WI38 (cell line): ENCODE results near the gene CCNY.

Source experiments
- H3K4me3 ChIP-seq: 2 replicates; pipeline ENCODE4 v1.5.1; 2011; ENCODE audit warnings: low read depth, mild to moderate bottlenecking, control low read depth, low read length
- TF ChIP-seq, protein P1 (sequence below): IDR thresholded peaks from 2 replicates; pipeline ENCODE4 v1.5.1; 2012; ENCODE audit warnings: low read depth, mild to moderate bottlenecking, control low read depth, low read length

The CCNY gene

DNA sequence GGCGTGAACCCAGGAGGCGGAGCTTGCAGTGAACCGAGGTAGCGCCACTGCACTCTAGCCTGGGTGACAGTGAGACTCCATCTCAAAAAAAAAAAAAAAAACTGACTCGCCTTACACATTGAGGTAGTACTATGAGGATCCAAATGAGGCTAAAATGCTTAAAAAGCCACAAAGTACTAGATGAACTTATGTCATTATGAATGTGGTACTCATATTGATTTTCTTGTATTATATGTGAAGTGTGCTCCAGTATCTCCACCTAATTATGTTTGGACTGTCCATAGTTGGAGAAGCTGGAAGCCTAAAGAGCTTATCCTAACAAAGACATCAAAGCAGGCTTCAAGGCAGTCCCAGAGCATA is 9.1 kb downstream of the CCNY start:
- TF ChIP-seq, protein P1, sequence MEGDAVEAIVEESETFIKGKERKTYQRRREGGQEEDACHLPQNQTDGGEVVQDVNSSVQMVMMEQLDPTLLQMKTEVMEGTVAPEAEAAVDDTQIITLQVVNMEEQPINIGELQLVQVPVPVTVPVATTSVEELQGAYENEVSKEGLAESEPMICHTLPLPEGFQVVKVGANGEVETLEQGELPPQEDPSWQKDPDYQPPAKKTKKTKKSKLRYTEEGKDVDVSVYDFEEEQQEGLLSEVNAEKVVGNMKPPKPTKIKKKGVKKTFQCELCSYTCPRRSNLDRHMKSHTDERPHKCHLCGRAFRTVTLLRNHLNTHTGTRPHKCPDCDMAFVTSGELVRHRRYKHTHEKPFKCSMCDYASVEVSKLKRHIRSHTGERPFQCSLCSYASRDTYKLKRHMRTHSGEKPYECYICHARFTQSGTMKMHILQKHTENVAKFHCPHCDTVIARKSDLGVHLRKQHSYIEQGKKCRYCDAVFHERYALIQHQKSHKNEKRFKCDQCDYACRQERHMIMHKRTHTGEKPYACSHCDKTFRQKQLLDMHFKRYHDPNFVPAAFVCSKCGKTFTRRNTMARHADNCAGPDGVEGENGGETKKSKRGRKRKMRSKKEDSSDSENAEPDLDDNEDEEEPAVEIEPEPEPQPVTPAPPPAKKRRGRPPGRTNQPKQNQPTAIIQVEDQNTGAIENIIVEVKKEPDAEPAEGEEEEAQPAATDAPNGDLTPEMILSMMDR: no peak
- no peak overlapping the region for H3K4me3 ChIP-seq

DNA sequence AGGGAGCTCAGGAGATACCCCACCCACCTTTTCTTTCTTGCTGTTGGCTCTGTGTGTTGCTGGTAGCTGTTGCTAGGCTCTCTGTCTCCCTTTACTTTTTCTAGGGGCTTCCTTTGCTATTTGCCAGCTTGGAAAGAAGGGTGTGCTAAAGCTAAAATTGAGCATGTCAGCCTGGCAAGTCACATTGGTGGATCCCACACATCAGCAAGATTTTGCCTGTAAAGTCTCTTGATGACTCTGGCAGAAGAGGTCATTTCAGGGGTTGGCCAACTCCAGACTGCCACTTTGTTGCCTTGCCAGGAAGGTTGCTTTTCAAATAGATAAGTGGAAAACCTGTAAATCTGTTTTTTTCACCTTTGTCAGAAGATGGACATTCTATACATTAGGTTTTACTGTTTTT is 9.9 kb downstream of the CCNY start:
- no peak overlapping the region for H3K4me3 ChIP-seq
- TF ChIP-seq, protein P1: no peak

DNA sequence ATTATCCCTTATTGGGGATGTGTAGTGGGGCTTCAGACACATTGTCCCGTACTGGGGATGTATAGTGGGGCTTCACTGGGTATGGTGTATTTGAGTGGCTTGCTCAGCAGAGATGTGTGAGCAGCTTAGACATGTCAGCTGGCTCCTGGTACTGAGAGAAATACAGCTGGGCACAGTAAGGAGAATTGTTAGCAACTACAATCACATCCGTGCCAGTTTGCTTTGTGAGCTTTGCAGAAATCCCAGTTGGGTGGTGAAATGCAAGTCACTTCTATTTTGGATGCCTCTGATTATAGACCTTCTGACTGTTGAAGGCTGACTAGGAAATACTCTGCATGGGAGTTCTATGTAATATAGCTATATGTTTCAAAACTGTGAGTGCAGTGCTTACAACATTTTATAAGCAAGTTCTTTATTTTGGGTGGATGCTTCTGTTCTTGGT is 10.8 kb downstream of the CCNY start:
- TF ChIP-seq, protein P1: no peak
- H3K4me3 ChIP-seq: no peak overlapping the region

DNA sequence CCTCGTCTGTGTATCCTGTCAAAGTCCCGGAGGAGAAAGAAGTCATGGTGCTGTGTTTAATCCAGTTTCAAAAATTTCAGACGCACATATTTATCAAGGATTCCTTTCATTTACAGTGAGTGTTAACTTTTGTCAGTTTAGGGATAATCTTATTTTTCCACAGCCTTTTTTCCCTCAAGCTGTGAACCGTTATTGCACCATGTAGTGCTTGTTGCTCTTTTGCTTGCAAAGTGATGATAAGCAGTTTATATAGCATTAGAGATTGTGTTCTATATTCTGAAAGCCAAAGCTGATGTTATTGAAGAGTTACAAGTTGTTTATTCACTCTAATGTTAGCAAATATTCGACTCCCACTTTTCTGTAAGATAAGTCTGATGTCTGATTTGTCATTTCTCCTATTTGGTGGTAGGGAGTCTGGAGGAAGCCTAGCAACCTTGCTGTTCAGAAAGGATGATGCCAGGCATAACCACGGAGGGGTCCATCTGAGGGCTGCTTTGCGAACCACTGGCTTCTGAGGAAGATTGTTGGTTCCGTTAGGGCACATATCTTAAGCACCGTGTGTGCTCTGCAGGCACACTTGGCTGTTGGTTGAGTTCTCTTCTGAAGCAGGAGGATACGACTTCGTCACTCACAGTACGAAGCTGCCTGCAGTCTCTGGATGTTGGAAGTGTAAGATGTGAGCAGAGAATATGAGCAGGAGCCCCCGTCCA is 11.7 kb downstream of the CCNY start:
- no peak overlapping the region for H3K4me3 ChIP-seq
- TF ChIP-seq, protein P1: no peak

DNA sequence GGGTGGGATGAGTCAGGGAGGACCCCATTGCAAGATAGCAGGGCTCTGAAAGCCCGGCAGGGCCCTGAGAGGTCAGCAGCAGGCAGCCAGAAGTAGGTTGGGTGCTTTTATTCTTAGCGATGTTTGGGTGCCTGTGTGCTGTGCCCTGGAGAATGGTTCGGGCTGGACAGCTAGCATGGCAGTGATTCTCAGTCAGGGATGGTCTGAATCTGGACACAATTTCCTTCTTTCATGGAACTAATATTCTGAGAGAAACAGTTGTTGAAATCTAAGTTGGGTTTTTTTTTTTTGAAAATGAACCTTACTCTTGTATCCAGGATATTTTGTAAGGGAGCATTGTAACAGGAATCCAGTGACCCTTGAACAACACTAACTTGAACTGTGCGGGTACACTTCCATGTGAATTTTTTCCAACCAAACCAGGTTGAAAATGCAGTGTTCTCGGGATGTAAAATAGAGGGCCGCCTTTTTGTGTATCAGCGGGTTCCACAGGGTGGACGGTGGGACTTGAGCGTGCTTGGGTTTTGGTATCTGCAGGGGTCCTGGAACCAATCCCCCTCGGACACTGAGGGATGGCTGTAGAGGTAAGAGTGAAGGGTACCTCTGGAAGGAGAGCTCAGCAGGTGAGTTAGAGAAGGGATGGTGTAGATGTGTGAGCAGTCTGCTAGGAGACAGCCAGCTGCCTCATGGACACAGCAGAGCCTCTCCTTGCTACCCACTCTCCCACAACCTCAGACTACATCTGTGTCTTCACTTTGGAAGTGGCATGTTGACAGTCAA is 12.5 kb downstream of the CCNY start:
- TF ChIP-seq, protein P1: no peak
- H3K4me3 ChIP-seq: no peak overlapping the region

DNA sequence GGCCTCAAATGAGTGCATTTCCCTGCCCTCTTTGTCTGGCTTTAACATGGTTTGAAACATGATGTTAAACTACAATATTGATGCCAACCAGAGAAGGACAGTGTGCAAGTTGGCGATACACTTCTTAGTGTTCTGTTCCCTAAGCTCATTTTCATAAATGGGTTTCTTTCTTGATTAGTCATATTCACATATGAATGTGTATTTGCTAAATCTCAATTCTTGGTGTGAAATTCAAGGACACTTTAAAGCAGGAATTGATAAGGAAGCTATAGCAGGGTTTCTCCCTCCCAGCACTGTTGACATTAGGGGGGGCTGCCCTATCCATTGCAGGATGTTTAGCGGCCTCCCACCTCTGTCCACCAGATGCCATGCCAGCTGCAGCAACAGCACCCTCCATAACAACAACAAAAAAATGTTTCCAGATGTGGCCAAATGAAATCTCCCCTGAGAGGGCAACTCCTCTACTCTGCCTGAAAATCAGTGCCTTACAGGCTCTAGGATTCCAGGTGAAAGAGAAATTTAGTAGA is 13.1 kb downstream of the CCNY start:
- no peak overlapping the region for H3K4me3 ChIP-seq
- TF ChIP-seq, protein P1: no peak

DNA sequence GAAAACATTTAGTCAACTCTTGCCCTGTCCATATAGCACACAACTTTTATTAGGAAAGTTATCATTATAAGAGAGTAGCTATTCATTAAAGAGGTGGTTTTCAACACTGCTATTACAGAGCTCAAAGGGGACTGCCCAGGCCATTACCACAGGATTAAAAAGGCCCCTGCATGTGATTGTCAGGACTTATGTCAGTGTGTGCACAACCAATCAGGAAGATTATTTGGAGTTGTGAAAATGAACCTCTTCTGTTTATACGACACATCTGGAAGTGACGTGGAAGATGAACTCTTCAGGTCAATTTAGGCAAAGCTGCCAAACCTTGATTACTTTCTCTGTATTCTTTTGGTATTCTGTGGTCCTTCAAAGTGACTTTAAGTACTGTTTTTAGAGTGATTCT is 14.7 kb downstream of the CCNY start:
- H3K4me3 ChIP-seq: no peak overlapping the region
- TF ChIP-seq, protein P1: no peak
